Calu3 (cell line): ENCODE data around the gene PARL. TPM values are rescaled to one million over a fixed set of nuclear protein-coding genes. Genes with fewer than 3 reads are reported as not detected.

Experiments
- Bru-seq: library from RNA; stranded (reverse); fragments of 400-500 nt; gene quantifications from one replicate; lab custom pipeline; 2021; lab: Mats Ljungman, UMichigan
- BruChase-seq, 2 experiments: library from RNA; stranded (reverse); fragments of 400-500 nt; gene quantifications; one replicate each; lab custom pipeline; 2021; lab: Mats Ljungman, UMichigan
- BruUV-seq: library from RNA; stranded (reverse); fragments of 400-500 nt; replicated peaks from 2 replicates; lab custom pipeline; 2021; lab: Mats Ljungman, UMichigan
- CTCF ChIA-PET: fragments of 300-600 bp; sonication (Branson Sonifier 250); formaldehyde crosslinking; loops from one replicate; lab custom pipeline; 2022; ENCODE audit warnings: antibody characterized with exemption; lab: Charles Lee
- DNase-seq: peaks from one replicate; pipeline ENCODE4 v3.0.0; 2022
- H3K27ac Mint-ChIP-seq: one replicate; pipeline ENCODE4 v1.8.0; 2022; ENCODE audit warnings: mixed read lengths; ENCODE audit not compliant: unreplicated experiment
- H3K27me3 Mint-ChIP-seq: one replicate; pipeline ENCODE4 v1.8.0; 2022; ENCODE audit warnings: mixed read lengths; ENCODE audit not compliant: unreplicated experiment
- H3K36me3 Mint-ChIP-seq: one replicate; pipeline ENCODE4 v1.8.0; 2022; ENCODE audit warnings: mild to moderate bottlenecking, moderate library complexity, mixed read lengths; ENCODE audit not compliant: insufficient read depth, unreplicated experiment
- H3K4me1 Mint-ChIP-seq: one replicate; pipeline ENCODE4 v1.8.0; 2022; ENCODE audit warnings: mild to moderate bottlenecking, low read depth, mixed read lengths; ENCODE audit not compliant: unreplicated experiment
- H3K4me3 Mint-ChIP-seq: one replicate; pipeline ENCODE4 v1.8.0; 2022; ENCODE audit warnings: mild to moderate bottlenecking, low read depth, moderate library complexity, mixed read lengths; ENCODE audit not compliant: unreplicated experiment
- H3K9me3 Mint-ChIP-seq: one replicate; pipeline ENCODE4 v1.8.0; 2022; ENCODE audit warnings: low read depth, mixed read lengths; ENCODE audit not compliant: unreplicated experiment
- CTCF ChIP-seq: fragments of 200-600 bp; IDR thresholded peaks from one replicate; pipeline ENCODE4 v1.8.0; 2022; ENCODE audit warnings: antibody characterized with exemption; ENCODE audit not compliant: unreplicated experiment
- intact Hi-C: fragments of 100-400 bp; cut with micrococcal nuclease; formaldehyde crosslinking; loops from one replicate; pipeline ENCODE4 v1.10.0; 2022; ENCODE audit not compliant: unreplicated experiment
- long read RNA-seq: library from polyadenylated mRNA; stranded (forward); transcript quantifications from one replicate; pipeline ENCODE4 v2.0.0, GENCODE V29; 2022
- total RNA-seq: library from RNA; stranded (reverse); gene quantifications from 2 replicates; pipeline ENCODE4 v1.2.3, GENCODE V29; 2022

Gene PARL
- total RNA-seq (80.4 and 84.3 TPM in 2 replicates), Bru-seq, nascent RNA (percentile 91 among the genes with signal in this experiment), BruChase-seq, experiment 1, labeled RNA remaining after a 6-hour chase (percentile 97 among the genes with signal in this experiment), BruChase-seq, experiment 2, labeled RNA remaining after a 2-hour chase (percentile 95 among the genes with signal in this experiment)
- long read RNA-seq, transcript PARL-202 (10 exons, 1,414 nt): major isoform, 70 of 132 reads
- long read RNA-seq, transcript PARL-201 (9 exons, 1,240 nt): minor isoform, 19 of 132 reads
- long read RNA-seq, partial matches to known transcripts: 1 of 132 reads
- long read RNA-seq, other reads (novel, unspliced or antisense): 38 of 132 reads

- Mint-ChIP-seq H3K9me3 (no peaks in the 10 kb centered on the region), H3K27ac (peak within 1 kb of the TSS; percentile 89), H3K27me3 (peaks cover 19% of the 10 kb centered on the region), H3K4me1 (peaks cover 14% of the 10 kb centered on the region), H3K4me3 (peak within 1 kb of the TSS; percentile 99), H3K36me3 (peaks cover 19% of the 10 kb centered on the region)
- no TSS peak for BruUV-seq
- peak; percentile 97 for TF ChIP-seq CTCF
- intact Hi-C loops: loop anchor here (1.0 kb wide), 1 partner anchor 415 kb away; no protein-coding TSS in a partner anchor
- CTCF ChIA-PET: interaction anchor here (0.7 to 2.0 kb wide), 19 partner anchors 8 to 456 kb away, joined by 3 to 14 read pairs (median 4); partner anchors contain the start of genes ABCC5, CAMK2N2, DVL3 and MAP6D1
- peak; percentile 100 for DNase-seq
Measured at GRCh38 chr3:183884427-183885296, at the start of gene PARL. Gene PARL, minus strand, starts transcription at chr3:183884880. Its CDS starts 34 bp downstream, at chr3:183884846.

DNA sequence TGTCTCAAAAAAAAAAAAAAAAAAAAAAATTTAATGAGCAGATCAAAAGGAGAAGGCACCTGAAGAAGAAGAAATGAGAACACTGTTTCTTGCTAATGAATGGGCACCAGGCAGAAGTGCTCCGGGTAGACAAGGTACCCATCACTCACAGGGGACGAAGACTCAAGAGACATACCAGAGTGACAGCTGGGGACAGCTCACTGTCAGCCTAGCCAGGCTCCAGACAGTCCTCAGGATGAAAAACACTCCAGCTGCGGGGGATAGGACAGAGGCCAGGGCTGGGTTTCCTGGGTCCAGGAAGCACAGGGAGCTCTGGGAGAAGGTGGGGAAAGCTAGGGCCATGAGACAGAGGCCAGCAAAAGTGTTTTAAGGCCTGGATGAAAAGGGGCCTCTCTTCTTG lies 48.5 kb upstream of the PARL start:
- H3K27ac Mint-ChIP-seq: no peak overlapping the region

GRCh38 chr3:183931881-183932280 lies 47.2 kb upstream of the PARL start:
- no peak for TF ChIP-seq CTCF
- intact Hi-C loops: no loop called here
- DNase-seq: no peak
- peaks cover 13% of the 10 kb centered on the region for H3K4me1 Mint-ChIP-seq
- CTCF ChIA-PET: interaction anchor here (0.6 kb wide), 1 partner anchor 340 kb away, joined by 3 read pairs; no protein-coding TSS in a partner anchor
- no TSS peak for BruUV-seq
- H3K9me3 Mint-ChIP-seq: no peaks in the 10 kb centered on the region
- no peaks in the 10 kb centered on the region for H3K36me3 Mint-ChIP-seq
- H3K27me3 Mint-ChIP-seq: no peaks in the 10 kb centered on the region
- H3K4me3 Mint-ChIP-seq: no peak overlapping the region
- no peak overlapping the region for H3K27ac Mint-ChIP-seq

More for the DNA sequence above, 48.5 kb upstream of the PARL start:
- DNase-seq: no peak
- peaks cover 13% of the 10 kb centered on the region for H3K4me1 Mint-ChIP-seq
- H3K27me3 Mint-ChIP-seq: no peaks in the 10 kb centered on the region
- BruUV-seq: no TSS peak
- no peaks in the 10 kb centered on the region for H3K36me3 Mint-ChIP-seq
- CTCF ChIA-PET: no interaction called here
- H3K9me3 Mint-ChIP-seq: no peaks in the 10 kb centered on the region
- no peak overlapping the region for H3K4me3 Mint-ChIP-seq
- TF ChIP-seq CTCF: no peak
- intact Hi-C loops: no loop called here

GRCh38 chr3:183930086-183930485 lies 45.4 kb upstream of the PARL start:
- no peaks in the 10 kb centered on the region for H3K36me3 Mint-ChIP-seq
- CTCF ChIA-PET: no interaction called here
- no peak for DNase-seq
- no peak overlapping the region for H3K27ac Mint-ChIP-seq
- intact Hi-C loops: no loop called here
- H3K9me3 Mint-ChIP-seq: no peaks in the 10 kb centered on the region
- no peak overlapping the region for H3K4me3 Mint-ChIP-seq
- no peaks in the 10 kb centered on the region for H3K27me3 Mint-ChIP-seq
- peaks cover 13% of the 10 kb centered on the region for H3K4me1 Mint-ChIP-seq
- TF ChIP-seq CTCF: no peak
- no TSS peak for BruUV-seq
